Suppressor macrophage treated with lipopolysaccharide for 1 hour (primary cell): ENCODE measurements around the gene EFCC1.

Experiments used
- DNase-seq, 3 donors: peaks; one replicate each; pipeline ENCODE4 v3.0.0-alpha.2; 2020 to 2022

Gene EFCC1

GRCh38 chr3:129035360-129036221, 34.5 kb downstream of the EFCC1 start:
- no peak for DNase-seq

- no peak for DNase-seq
These were observed 35.4 kb downstream of the EFCC1 start for GRCh38 chr3:129036222-129037092.

- no peak for DNase-seq
These were observed 36.0 kb downstream of the EFCC1 start for GRCh38 chr3:129037093-129037419.

- no peak for DNase-seq
These were observed 37.2 kb downstream of the EFCC1 start for GRCh38 chr3:129038121-129038855.

DNA sequence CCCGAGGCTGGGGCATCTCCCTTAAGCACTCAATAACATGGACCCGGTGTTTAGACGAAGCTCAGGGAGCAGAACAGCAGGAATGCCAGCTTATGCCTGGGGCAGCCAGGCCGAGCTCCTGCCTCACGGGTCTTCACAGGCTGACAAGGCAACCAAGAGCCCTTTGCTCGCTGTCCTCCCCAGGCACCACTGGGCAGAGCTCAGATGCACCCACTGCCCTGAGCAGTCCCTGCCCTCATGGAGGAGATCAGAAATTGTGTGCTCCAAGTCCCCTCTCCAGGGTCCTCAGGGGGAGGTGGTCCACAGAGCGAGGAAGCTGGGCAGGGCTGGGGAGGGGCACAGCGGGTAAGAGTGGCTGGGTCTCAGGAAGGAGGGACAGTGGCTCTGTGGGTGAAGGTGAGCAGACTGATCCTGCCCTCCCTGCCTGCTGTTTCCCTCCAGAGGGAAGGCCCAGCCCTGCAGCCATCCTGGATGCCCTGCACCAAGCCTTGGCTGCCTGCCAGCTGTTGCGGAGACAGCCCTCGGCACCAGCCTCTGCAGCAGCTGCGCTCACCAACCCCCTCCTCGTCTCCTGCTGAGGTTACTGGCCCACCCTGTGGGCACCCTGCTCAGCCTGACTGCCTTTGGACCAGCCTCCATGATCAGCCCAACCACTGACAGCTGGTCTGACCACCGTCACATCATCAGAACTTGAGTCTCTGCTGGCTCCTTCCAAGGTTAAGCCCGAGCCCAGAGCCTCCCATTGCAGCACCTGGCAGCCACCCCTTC, 38.4 kb downstream of the EFCC1 start:
- peak in 1 of 3 donors; percentile 17 for DNase-seq

DNA sequence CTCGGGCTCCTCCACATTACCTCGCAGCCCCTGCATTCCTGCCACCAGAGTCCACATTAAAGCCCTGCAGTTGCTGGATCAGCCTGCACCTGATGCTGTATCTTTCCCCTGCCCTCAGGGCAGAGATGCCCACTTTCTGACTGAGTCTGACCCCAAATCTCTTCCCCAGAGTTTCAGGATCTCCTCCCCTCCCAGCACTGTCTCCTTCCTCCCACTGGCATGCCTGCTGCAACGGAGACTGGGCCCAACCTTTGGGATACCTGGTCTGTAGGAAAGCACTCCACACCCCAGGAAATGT, 38.9 kb downstream of the EFCC1 start:
- no peak for DNase-seq

GRCh38 chr3:129040579-129041300, 39.6 kb downstream of the EFCC1 start:
- DNase-seq = no peak

- DNase-seq = peak in 1 of 3 donors; percentile 53
These were observed 44.6 kb downstream of the EFCC1 start for GRCh38 chr3:129045675-129046036.

DNA sequence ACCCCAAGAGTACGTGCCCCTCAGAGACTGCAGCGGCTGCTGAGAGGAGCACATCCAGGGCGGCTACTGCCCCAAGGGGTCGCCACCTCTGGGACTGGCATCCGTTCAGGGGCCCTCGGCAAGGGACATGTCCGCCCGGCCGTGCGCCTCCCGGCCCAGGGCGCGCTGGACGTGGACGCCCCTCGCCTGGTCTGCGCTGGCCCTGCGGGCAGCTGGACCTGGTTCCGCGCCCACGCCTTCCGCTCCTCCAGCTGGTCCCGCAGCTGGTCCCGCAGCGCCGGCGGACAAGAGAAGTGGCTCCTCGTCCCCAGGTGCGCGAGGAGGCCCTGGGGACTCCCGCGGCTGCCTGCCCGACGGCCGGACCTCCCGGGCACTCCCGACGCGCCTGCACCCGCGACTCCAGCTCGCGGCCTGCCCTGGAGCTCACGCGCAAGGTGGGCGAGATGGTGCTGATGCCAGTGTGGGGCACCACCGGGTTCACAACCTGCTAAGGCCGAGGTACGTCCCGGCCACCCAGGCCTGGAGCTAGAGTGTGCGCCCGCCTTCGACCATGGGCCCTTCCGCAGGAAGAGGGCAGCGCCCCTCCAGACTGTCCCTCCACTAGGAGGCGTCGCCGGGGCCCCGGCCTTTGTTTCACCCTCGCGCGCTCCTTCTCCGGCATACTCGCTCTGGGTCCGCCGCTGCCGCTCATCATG, 45.1 kb downstream of the EFCC1 start:
- no peak for DNase-seq

DNA sequence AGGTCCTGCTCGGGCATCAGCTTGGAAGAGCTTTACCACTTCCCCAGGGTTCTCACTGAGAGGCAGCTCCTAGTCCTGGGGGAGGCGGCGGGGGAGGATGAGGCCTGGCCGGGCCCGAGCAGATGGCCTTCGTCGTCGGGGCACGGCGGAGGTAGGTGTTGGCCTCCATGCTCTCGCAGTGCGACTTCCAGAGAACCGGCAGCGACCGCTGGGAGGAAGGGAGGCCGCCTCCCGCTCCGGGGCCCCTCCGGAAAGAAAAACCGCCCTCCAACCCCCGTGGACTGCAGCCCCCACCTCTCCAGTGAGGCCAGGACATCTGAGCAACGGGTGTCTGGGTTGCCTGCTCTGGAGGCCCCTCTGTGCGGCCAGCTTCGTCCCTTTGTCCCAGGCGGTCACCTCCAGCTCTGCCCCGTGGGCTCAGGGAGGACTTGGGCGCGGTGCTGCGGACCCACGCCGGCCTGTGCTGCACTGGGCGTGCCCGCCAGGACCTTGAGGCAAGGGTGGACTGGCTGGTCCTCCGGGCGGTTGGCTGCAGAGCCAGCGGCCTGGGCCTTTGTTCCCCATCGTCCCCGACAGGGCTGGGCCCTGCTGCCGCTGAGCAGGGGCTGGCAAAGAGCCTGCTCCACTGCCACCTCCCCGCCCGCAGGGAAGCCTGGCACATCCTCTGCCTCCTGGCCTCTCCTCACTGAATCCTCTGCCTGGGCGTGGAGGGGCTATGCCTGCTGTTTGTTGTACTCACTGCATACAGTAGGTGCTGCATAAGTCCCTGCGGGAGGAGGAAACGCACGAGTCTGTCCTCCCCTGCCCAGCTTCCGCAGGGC, 45.8 kb downstream of the EFCC1 start:
- DNase-seq = no peak

GRCh38 chr3:129047553-129047839, 46.4 kb downstream of the EFCC1 start:
- no peak for DNase-seq

- no peak for DNase-seq
These were observed 49.6 kb downstream of the EFCC1 start for GRCh38 chr3:129050556-129051295.

DNA sequence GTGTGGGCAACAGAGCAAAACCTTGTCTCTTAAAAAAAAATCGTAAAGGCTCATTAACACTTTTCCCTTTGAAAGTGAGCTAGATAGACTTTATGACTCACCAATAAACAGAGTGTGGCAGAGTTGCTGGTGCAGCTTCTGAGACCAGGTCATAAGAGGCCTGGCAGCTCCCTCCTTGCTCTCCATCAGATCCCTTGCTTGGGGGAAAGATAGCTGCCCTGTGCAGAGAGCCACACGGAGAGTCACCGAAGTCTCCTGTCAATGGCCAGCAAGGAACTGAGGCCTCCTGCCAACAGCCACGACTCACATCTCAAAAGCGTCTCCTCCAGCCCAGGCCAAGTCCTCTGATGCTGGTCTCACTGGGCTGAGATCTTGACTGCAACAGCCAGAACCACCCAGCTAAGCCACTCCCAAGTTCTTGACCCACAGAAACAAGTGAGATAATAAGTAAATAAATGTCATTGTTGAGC, 50.8 kb downstream of the EFCC1 start:
- no peak for DNase-seq

DNA sequence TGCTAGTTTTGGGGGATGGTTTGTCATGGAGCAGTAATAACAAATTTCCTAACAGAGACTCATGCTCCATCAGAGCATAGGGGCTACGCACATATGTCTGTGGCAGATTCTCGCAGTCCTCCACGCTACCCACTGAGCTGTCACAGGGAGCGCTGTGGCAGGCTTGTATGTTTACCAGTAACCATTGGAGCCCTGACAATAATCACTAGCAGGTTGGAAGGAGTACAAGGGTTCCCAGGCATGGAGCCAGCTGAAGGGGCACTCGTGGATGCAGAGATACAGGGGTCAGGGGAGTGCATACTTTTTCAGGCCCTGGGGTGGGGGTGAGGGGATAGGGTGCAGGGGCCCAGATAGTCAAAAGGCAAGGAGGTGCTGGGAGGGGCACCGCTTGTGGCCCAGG, 51.6 kb downstream of the EFCC1 start:
- DNase-seq = no peak

DNA sequence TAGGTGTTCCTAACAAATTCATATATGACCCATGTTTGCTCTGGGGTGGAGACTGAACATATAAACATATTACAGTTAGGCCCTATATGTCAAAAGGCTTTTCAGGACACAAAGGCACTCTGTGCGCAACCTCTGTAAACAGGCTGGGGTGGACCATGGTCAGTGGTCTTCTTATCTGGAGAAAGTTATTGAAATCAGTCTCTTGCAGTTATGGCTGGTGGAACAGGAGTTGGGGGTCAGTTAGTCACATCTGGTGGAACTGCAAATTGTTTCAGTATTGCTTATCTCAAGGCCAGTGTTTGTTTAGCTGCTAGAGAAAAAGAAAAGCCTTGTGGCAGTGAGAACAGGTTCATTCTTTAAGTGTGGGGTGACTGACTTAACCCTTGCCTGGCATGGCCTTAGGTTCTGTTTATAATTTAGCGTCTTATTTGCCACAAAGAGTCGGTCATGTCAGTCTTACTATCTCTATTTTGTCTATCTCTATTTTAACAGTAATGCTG, 53.6 kb downstream of the EFCC1 start:
- DNase-seq = no peak

DNA sequence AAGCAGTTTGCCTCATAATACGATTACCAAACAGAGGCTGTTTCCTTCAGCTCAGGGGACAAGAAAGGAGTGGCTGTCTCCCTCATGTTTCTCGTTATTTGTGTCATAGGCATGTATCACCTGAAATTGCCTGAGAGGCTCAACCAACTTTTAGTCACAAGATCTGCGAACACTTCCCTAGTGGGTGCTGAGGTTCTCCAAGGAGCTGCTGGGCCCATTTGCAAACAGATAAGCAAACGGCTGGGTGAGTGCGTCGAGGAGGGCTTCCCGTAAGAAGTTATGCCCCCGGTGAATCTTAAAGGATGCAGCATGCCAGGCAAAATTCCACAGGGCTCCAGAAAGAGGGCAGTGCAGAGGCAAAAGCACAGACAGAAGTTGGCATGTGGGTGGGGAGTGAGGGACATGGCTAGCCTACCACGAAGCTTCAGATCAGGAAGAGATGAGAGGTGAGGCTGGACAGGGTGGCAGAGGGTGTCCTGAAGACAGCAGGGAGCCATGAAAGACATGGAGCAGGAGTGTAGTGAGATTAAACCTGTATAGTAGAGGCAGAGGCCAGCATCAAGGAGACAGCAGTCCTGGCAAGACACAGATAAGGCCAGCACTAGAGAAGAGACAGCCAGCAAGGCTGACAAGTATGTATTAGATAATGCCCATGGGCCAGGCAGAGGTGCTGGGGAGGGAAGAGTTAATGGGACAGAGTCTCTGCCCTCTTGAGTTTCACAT, 55.5 kb downstream of the EFCC1 start:
- DNase-seq = no peak

DNA sequence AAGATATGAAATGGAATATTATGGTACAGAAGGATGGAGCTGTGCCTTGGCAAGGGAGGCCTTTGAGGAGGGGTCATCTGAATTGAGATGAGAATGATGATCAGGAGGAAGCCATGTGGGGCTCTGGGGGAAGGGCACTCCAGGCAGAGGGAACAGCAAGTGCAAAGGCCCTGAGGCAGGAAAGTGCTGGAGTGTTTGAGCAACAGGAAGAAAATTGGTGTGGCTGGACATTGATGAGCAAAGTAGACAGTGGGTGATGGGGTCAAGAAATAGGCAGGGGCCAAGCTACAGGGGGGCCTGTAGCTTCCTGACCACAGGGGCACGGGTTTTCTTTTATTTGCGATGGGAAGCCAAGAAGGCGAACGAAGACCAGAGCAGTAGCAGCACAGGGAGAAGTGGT, 56.1 kb downstream of the EFCC1 start:
- no peak for DNase-seq

DNA sequence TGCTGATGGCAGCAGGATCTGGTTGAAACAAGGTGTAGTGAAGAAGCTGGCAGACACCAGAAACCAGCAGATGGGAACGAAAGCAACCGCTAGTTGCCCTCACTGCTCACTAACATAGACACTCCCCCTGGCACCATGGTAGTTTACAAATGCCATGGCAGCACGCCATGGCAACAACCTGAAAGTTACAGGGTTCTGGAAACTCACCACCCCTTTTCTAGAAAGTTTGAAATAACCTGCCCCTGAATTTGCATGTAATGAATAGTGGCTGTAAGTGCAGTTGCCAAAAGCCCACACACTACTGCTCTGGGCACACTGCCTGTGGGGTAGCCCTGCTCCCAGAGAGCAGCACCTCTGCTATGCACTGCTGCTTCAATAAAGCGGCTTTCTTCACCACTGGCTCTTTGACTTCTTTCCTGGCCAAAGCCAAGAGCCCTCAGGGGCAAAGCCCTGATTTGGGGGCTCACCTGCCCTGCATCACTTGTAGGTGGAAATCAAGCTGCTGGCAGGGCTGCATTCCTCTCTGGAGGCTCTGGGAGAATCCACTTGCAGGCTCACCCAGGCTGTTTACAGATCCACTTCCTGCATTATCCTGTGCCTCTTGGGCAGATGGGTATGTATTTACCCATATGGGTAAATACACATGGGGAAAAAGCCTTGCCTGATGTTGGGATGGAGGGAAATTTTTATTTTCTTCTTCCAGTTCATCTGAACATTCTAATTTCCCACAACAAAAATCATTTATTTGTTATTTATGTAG, 57.5 kb downstream of the EFCC1 start:
- no peak for DNase-seq
